D341Med (cell line): ENCODE data around the gene SLC6A5.
A peak's percentile ranks its signal among the peaks of the same experiment; 100 is the strongest.

Source experiments
- DNase-seq: peaks from one replicate; pipeline ENCODE4 v3.0.0; 2012; ENCODE audit warnings: low spot score

SLC6A5 gene

DNA sequence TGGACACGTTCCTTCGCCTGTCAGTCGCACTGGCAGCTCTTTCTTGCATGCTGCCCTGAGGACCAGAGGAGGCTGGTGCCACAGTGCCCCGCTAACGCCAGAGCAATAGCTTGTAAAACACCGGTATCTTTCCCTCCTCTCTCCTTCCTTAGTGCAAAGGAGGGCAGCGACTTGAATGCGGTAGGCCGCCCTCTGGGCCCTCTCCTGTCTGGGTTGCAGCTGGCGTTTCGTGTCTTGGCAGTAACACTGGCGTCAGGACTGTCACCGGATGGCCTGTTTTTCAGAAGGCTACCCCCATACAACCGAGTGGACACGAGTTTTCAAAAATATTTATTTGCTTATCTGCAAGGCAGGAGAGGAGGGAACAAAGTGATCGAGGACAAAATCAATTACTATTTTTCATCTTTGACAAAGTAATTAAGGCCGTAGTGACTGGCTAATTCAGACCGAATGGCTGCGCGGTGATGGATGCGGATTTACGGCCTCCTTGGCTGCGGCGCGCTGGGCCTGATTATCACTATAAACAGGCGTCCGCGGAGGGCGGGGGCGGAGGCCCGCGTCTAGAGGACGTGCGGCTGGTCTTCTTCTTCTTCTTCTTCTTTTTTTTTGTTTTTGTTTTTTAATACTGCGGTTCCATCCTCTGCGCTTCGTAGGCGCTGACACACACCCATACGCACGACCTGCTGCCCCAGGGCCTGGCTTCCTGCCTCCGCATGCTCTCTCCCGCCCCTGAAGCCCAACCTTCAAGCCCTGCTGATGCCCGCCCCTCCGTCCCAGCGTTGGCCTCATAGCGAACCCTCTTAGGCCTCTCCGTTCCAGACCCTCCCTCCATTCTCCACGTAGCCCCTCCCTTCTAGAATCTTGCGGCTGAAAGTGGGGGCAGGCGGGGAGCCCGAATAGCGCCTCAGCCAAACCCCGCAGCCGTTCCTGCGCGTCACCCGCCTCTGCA is 2.9 kb upstream of the SLC6A5 start:
- no peak for DNase-seq

DNA sequence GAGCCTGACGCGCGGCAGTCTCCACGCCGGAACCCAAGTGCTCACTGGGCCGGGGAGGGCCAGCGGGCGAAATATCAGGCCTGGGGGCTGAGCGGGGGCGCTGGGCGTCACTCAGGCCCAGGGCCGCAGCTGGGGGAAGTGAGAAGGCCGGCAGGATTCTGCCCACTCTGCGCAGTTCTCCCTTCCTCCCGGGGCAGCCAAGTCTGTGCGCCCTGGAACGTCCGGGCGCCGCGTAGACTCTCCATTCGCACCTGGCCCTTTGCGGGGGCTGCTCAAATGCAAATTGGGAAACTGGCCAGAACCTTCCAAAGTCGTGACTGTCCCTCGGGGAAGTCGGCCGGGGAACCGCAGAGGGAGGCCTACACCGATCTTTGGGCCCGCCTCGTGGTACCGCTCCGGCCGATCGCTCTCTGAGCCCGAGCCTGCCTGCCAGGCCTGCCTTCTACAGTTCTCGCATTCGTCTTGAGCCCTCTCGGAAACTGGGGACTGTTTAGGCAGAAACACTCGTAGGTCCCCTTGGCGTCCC is 2.2 kb upstream of the SLC6A5 start:
- DNase-seq: no peak

DNA sequence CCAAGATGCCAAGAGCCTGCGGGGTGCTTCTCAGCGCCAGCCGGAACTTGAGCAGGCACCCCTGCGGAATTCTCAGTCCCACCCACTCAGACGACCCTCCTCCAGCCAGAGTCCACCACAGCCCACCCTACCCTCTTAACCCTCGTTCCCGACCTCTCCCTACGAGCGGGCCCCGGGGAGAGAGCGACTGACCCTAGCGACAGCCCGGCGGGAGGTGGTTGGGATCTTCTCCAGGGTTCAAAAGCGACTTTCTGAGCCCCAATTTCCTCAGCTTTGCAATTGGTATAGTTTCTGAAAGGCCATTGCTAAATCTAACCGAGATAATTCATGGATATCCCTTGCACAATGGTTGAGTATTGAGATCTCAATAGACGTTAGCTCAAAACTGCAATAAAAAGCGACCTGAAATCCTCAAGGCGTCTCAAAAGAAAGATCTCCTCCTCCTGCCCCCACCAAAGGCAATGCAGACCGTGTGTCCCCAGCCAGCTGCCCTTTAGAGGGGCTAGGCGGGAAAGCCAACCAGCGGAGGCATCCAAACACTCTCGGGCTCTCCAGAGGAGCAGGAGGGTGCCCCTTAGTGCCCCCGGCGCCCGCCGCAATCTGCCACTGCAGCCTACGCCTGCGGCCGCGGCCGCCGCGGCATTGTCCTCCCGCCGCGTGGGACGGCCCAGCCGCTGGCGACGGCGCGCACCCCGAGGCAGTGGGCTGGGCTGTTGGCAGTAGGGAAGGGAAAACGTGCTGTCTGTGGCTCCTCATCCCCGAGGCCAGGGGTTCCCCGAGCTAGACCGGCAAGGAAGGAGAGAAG is 1.5 kb upstream of the SLC6A5 start:
- DNase-seq: no peak

DNA sequence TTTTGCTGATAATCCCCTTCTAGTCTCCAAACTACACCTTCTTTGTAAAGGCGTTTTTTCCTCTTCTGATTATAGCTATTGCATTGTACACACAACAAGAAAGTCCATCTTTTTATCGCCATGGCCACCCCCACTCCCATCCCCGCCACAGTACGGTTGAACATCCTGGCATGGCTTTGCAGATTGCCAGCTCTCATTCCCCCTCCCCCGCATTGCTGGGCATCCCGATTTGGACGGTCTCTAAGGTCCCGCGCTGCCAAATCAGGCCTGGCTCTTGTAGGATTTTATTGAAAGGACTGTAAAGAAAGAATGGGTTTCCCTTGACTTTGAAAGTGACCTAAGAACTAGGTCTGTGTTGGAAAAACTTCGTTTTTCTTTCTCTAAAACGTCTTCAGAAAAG is 916 bp upstream of the SLC6A5 start:
- no peak for DNase-seq

DNA sequence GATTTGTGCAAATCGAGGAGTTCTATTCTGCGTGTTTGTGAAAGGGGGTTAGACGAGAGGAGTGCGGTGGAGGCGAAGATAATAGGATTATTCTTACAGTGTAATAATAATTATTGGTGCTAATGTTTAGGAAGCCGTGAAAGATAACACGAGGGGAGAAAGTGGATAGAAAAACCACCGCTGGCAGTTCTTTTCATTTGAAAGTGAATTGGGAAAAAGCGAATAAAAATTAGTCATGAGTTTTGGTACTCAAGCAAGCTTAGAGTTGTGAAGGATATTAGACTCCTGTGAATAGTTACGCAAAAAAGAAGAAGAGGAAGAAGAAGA is 575 bp downstream of the SLC6A5 start:
- no peak for DNase-seq

DNA sequence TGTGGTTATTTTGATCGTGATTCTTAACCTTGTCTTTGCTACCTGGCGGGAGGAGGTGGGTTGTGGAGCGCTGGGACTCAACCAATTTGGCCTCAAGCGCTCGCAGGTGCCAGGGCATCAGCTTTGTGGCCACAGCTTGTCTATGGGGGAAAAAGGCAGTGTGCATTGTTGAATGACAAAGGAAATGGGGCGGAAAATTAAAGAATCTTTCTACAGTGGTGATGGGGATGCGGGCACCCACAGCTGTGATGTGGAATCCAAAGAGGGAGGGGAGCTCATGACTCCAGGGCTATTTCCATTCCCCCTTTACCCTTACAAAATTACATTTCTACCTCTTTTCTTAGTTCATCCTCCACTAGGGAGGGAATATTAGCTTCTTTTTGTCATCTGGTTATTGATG is 1.1 kb downstream of the SLC6A5 start:
- DNase-seq: no peak

DNA sequence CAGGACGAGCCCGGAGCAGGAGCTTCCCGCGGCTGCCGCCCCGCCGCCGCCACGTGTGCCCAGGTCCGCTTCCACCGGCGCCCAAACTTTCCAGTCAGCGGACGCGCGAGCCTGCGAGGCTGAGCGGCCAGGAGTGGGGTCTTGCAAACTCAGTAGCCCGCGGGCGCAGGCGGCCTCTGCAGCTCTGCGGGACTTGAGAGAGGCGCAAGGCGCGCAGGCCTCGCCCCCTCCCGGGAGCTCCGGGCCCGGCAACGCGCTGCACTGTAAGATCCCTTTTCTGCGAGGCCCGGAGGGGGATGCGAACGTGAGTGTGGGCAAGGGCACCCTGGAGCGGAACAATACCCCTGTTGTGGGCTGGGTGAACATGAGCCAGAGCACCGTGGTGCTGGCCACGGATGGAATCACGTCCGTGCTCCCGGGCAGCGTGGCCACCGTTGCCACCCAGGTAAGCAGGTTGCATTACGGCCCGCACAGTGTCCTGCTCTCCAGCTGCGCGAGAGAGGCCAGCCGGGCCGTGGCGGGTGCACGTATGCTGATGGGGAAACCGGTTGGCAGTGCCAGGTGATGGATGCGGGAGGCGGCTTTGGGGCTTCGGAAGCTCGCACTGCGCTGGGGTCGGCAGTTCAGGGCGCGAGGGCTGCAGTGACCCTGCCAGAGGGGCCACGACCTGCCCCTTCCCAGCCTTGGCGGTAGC is 2.0 kb downstream of the SLC6A5 start:
- DNase-seq: no peak

DNA sequence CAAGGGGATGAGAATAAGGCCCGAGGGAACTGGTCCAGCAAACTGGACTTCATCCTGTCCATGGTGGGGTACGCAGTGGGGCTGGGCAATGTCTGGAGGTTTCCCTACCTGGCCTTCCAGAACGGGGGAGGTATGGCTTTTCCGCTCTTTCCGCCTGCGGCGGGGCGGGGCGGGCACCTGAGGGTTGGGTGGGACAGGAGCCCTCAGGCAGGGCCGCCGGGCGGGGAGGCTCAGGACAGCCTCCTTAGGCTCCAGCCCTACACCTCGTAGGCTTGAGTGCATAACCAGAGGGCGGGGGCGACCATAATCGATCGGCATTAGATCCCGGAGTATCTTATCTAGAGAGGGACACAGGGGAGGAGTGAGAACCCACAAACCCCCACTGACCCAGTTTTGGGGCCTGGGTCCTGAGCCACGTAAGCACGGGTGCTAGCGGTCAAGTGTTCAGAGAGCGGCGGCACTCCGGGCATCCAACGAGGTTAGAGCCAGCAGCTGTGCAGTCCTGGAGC is 4.9 kb downstream of the SLC6A5 start:
- DNase-seq: no peak

DNA sequence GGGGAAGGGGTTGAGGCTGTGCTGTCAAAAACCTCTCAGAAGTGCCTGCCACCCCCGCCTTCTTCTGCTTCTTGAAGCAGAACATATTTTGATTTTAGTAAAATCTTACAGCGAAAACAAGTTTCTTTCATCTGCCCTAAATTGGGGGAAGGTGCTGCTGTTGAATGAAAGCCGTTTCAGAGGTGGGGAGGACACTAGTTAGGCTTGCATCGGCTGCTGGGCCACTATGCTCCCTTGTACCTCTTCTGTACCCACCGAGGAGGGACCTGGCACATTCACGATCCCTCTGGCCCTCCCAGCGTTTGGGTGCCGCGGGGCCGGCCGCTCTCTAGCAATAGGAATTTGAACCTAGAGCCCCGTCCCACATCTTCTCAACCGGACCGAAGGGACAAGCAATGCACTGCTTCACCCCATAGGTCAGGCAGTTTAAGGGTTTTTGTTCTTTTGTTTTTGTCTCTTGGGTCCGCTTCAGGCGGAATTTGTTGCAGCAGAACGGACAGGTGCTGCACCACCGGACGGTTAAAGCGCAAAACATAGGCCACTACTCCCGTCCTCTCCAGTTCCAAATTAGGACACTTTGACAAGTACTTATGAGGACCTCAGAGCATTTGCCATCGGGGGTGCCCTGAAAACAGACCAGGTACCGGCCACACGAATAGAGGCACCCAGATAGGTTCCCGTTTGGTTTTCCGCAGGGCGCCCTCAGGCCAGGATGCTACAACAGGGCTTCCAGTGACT is 5.6 kb downstream of the SLC6A5 start:
- no peak for DNase-seq

DNA sequence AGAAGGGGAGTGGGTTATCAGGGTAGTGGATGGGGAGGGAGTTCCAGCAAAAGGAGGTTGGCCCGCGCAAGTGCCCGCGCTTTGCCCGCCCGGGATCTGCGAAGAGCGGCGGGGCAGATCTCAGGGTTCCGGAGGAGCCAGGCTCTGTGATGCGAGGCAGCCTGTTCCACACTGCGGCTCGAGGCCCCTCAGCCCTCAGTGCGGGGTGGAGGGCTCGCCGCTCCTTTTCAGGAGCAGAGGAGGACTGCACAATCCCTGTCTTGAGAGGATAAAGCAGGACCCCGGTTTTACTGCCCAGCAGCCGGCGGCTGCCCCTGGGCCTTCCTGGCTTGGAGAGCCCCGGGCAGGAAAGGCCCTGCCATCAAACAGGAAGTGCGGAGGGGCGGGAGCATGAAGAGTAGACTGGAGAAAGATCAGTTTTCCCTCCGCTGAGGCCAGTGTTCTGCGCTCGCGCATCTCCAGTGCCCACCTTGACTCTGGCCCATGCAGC is 6.2 kb downstream of the SLC6A5 start:
- DNase-seq: no peak

DNA sequence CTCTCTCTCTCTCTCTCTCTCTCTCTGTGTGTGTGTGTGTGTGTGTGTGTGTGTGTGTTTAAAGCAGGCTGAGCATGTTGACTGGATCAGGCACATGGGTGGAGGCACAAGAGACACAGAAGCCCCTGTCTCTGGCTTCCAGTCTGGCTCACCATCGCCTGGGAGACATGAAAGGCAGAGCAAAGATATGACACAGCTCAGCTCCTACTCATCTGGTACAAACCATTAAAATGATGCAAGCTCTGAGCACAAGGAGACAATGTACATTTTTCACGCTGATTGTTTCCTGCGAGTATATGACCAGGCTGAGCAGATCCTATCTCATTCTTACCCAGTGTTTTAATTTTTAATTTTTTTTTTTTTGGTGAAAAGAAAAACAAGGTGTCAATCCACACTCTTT is 9.5 kb downstream of the SLC6A5 start:
- no peak for DNase-seq

DNA sequence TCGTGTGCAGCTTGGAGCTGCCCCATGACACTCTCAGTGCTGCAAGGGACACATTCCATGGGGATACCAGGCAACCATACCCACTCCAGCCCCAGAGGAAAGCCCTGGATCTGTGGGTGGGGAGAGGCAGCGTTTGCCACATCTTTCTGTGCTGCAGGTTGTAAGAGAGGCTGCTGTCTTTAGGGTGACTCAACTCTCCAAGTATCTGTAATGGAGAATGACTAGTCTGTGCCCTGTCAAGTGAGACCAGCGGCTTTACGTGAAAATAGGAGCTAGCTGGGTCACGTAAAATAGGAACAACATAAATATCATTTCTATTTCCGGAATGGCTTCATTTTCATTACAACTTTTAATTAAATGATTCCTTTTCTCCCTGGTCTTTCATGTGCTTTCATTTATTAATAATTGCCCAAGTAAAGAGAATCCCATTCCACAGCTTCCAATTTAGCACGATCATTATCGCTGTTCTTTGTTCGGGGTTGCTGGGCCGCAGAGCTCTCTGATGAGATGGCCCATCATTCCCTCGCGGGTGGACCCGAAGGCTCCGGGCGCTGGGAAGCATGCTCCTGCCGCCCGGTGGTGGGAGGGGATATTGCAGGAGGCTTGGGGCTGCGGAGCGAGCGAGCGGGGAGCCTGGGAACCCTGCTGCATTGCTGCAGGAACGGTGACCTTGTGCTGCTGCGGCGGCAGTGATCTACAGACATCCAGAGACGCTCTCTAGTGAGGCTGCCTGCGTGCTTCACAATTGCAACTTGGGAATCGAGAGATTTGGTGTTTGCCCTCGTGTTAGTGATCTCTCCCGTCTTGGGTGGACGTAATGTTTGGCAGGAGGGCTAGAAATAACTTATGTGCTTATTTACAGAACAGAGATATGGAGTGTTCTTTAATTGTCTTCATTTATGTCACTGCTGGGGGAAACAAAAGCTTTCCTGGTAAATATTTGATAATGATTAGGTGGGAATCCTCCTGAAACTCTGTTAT is 10.6 kb downstream of the SLC6A5 start:
- peak; percentile 92 for DNase-seq

DNA sequence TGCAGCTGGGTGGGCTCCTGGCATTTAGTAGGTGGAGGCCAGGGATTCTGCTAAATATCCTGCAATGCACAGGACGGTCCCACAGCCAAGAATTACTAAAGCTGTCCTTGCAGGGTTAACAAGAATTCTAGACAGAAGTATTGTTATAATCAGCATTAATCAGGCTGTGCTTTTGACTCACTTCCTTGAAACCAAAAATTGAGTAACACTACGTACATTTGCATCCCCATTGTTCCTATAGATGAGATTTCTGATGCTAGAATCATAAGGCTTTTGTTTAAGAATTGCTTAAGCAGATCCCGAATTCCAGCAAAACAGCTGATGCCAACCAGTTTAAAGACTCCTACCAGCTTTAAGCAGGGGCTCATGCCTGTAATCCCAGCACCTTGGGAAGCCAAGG is 11.4 kb downstream of the SLC6A5 start:
- DNase-seq: no peak

DNA sequence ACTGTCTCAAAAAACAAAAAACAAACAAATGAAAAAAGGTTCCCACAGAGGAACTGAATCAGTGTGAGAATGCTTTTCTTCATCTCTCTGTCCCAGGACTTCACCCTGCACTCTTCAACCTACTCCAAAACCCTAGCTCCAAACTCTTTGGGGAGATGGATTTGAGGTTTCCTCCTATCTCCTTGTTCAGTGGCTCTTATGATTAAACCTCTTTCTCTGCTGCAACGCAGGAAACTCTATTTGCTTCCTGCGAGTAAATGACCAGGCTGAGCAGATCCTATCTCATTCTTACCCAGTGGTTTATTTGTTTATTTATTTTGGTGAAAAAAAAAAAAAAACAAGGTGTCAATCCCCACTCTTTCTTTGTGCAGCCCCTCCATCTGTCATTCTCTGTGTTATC is 12.0 kb downstream of the SLC6A5 start:
- no peak for DNase-seq

DNA sequence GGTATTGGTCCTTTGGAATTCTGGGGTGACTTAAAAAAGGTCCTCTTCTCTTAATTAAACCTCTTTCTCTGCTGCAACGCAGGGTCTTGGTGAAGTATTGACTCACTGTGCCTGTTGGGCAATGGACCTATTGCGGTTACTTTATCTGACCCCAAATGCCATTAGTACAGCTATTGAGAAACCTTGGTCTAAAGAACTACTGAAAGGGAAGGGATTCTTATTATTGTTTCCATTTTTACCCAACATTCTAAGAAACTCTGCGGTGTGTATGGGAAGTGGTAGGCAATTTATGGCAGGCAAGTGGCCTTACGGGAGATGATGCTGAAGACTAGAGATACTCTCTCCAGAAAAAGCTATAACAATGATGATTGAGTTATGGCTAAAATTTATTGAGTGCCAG is 12.5 kb downstream of the SLC6A5 start:
- DNase-seq: no peak

DNA sequence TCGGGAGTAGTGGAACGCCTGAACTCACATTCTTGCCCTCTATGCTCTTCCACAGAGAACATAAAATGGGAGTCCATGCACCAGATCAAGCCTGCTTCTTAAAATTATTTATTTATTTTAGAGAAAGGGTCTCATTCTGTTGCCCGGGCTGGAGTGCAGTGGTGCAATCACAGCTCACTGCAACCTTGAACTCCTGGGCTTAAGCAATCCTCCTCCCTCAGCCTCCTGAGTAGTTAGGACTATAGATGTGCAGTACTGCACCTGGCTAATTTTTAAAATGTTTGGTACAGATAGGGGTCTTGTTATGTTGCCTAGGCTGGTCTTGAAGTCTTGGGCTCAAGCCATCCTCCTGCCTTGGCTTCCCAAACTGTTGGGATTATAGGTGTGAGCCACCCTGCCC is 13.0 kb downstream of the SLC6A5 start:
- DNase-seq: no peak

DNA sequence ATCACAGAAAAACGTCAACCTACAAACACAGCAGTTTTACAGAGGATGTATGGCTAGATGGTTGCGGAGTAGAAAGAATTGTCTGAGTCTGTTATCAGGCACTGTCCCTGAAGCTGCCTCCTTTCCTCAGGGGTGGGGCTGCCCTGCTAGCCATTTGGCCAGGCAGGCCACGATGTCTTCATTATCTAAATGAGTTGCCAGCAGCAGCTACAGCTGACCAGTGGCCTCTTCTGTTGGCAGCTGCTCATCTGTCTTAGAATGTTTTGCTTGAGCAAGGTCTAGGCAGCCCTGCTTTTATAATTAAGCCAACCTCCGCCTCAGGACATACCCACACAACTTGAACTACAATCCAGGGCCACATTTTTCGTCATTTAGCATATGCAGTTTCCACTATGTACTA is 17.5 kb downstream of the SLC6A5 start:
- DNase-seq: no peak

DNA sequence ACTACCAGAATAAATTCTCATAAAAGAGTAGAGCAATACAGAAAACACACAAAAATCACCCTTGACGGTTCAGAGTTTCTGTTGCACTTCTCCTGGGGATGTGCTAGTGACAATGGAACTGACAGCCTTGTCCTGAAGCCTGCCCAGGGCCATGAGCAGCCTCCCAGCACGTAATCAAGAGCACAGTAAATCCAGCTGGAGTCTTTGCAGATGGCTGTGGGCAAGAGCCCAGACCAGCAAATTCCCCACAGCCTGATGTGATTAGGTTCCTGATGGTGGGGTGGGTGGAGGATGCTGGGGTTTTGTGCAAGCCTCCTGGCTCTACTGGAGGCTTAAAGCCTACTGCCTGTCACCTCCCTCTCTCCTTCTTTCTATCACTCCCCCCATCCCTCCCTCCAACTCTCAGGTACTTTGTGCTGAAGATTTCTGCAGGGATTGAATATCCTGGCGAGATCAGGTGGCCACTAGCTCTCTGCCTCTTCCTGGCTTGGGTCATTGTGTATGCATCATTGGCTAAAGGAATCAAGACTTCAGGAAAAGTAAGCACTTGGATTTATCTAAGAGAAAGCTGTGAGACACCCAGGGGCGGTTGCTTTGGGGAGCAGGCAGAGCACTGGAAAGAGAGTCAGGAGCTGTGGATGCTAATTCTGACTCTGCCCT is 18.1 kb downstream of the SLC6A5 start:
- DNase-seq: no peak

DNA sequence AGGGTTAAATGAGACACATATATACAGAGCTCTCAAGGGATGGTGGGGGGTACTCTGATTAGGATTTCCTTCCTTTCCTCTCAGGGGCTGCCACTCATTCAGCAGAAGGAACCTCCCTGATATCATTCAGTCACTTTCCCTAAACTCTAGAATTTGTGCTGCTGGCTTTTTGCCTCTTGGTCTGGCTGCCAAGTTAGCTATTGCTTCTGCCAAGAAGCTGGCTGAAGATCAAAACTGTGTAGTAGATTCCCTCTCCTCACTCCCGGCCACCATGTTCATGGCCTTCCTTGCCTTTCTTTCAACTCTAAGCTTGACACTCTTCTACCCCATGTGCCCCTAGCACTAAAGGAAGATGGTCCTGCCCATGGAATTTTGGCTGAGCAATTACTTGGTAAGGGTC is 18.7 kb downstream of the SLC6A5 start:
- no peak for DNase-seq

DNA sequence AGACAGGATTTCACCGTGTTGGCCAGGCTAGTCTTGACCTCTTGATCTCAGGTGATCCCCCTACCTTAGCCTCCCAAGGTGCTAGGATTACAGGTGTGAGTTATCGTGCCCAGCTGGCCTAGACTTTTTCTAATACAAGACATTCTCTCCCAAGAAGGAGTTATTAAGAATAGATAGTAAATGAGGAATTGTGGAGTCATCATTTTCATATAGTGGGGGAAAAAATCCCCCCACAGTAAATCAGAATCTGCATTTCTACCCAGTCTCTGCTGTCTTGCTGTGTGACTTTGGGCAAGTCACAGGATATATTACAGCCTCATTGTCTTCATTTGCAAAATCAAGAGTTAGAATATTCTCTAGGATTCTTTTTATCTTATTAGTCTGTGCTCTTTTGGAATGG is 21.6 kb downstream of the SLC6A5 start:
- no peak for DNase-seq
